ENCODE measurements around the gene TAPT1. TPM values are rescaled to one million over a fixed set of nuclear protein-coding genes. Genes with fewer than 3 reads are reported as not detected.

TAPT1 gene
- polyA plus RNA-seq, 1 donor from 2014 or later, result 34.2 TPM

DNA sequence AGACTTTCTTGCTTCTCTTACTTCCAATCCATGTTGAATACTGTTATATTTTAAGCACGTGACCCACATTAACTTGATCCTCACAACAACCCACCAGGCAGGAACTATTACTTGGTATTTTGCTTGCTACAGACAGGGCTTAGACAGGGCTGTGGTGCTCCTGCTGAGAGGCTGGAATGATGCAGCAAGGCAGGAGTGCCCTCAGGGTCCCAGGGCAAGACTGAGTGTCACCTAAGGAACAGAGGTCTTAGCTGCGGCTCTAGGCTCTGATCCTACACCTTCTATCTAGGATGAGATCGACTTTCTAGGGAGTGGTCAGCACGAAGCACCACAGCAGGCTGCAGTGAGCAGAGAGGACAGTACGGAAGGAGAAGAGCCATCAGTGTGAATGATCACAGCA, 20.0 kb downstream of the TAPT1 start:
- H4K20me1 ChIP-seq (ENCODE audit: insufficient read depth), result no peaks in the 10 kb centered on the region
- no peaks in the 10 kb centered on the region for H3K27me3 ChIP-seq (ENCODE audit: insufficient read depth, low read depth, low read length)
- H3K9me3 ChIP-seq (ENCODE audit: low read length), result no peaks in the 10 kb centered on the region
- H3K9me2 ChIP-seq (ENCODE audit: insufficient read depth, low read length), result no peaks in the 10 kb centered on the region
- no peak overlapping the region for H3K9ac ChIP-seq (ENCODE audit: low read length)
- H3K36me3 ChIP-seq (ENCODE audit: insufficient read depth, low read length), result no peaks in the 10 kb centered on the region
- TF ChIP-seq EP300 (conservative IDR thresholded peaks at IDR 0.05; ENCODE audit: poor library complexity, severe bottlenecking), result no peak
- TF ChIP-seq, protein P1, sequence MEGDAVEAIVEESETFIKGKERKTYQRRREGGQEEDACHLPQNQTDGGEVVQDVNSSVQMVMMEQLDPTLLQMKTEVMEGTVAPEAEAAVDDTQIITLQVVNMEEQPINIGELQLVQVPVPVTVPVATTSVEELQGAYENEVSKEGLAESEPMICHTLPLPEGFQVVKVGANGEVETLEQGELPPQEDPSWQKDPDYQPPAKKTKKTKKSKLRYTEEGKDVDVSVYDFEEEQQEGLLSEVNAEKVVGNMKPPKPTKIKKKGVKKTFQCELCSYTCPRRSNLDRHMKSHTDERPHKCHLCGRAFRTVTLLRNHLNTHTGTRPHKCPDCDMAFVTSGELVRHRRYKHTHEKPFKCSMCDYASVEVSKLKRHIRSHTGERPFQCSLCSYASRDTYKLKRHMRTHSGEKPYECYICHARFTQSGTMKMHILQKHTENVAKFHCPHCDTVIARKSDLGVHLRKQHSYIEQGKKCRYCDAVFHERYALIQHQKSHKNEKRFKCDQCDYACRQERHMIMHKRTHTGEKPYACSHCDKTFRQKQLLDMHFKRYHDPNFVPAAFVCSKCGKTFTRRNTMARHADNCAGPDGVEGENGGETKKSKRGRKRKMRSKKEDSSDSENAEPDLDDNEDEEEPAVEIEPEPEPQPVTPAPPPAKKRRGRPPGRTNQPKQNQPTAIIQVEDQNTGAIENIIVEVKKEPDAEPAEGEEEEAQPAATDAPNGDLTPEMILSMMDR (IDR thresholded peaks at IDR 0.05; ENCODE audit: poor library complexity, severe bottlenecking), result no peak
- no peak for TF ChIP-seq POLR2AphosphoS5 (IDR thresholded peaks at IDR 0.05)
- no peak for TF ChIP-seq SMC3 (conservative IDR thresholded peaks at IDR 0.05; ENCODE audit: poor library complexity)
- no peak for TF ChIP-seq EZH2 (IDR thresholded peaks at IDR 0.05; ENCODE audit: borderline replicate concordance, insufficient read depth, low read length, poor library complexity, severe bottlenecking)
- no peak for TF ChIP-seq TAF1 (IDR thresholded peaks at IDR 0.05; ENCODE audit: low read depth)
- no peak for TF ChIP-seq MXI1 (conservative IDR thresholded peaks at IDR 0.05; ENCODE audit: poor library complexity, severe bottlenecking)
- TF ChIP-seq, protein P2, sequence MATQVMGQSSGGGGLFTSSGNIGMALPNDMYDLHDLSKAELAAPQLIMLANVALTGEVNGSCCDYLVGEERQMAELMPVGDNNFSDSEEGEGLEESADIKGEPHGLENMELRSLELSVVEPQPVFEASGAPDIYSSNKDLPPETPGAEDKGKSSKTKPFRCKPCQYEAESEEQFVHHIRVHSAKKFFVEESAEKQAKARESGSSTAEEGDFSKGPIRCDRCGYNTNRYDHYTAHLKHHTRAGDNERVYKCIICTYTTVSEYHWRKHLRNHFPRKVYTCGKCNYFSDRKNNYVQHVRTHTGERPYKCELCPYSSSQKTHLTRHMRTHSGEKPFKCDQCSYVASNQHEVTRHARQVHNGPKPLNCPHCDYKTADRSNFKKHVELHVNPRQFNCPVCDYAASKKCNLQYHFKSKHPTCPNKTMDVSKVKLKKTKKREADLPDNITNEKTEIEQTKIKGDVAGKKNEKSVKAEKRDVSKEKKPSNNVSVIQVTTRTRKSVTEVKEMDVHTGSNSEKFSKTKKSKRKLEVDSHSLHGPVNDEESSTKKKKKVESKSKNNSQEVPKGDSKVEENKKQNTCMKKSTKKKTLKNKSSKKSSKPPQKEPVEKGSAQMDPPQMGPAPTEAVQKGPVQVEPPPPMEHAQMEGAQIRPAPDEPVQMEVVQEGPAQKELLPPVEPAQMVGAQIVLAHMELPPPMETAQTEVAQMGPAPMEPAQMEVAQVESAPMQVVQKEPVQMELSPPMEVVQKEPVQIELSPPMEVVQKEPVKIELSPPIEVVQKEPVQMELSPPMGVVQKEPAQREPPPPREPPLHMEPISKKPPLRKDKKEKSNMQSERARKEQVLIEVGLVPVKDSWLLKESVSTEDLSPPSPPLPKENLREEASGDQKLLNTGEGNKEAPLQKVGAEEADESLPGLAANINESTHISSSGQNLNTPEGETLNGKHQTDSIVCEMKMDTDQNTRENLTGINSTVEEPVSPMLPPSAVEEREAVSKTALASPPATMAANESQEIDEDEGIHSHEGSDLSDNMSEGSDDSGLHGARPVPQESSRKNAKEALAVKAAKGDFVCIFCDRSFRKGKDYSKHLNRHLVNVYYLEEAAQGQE (IDR thresholded peaks at IDR 0.05; ENCODE audit: borderline replicate concordance), result no peak
- TF ChIP-seq RAD21 (conservative IDR thresholded peaks at IDR 0.05), result no peak
- no peak overlapping the region for H3K4me2 ChIP-seq (ENCODE audit: low read length)
- no peak overlapping the region for H3K27ac ChIP-seq (ENCODE audit: low read length)
- H3K79me2 ChIP-seq (replicated peaks; ENCODE audit: insufficient read depth, low read length), result no peaks in the 10 kb centered on the region
- no peak overlapping the region for H3K4me3 ChIP-seq (ENCODE audit: low read length)
- H2AFZ ChIP-seq (ENCODE audit: low read depth, low read length), result no peak overlapping the region
- no peaks in the 10 kb centered on the region for H3F3A ChIP-seq (ENCODE audit: insufficient read depth, low read length, poor library complexity, severe bottlenecking)

DNA sequence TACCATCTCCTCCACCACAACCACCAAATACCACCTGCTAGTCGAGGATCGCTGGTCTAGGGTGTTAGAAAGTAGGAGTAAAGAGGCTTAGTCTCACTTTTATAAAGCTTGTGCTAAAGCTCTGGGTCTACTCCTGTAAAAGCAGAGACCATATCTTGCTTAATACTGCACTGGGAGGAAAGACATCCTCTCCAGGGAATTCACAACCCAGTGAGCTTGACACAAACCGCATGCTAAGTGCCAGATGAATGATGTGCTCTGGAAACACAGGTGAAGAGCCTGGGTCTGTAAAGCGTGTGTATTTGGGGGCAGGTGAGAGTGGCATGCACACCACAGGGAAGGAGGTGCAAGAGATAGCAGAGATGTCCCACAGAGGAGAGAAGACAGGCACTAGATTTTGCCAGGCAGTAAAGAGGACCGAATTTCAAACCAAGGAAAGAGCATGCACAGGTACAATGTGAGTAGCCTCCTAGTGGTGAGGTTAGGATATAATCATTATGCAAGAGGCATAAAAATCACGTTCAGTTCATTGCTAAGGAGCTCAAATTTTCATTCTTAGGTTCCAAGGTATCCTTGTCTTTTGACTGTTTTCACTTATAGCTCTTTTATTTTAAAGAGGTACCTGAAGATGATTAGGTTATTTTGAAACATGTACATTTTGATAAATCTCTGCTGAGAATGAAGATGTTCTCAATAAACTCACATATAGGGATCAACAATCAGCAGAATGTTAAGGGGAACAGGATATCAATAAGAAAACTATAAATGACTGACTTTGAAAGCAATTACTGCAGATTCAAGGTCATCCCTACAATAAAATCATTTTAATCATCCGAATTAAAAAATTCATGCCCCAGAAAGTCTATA, 20.7 kb downstream of the TAPT1 start:
- Histone ChIP-seq H3K36me3 (ENCODE audit: insufficient read depth, low read length) (no peaks in the 10 kb centered on the region), H3K27me3 (ENCODE audit: insufficient read depth, low read depth, low read length) (no peaks in the 10 kb centered on the region), H4K20me1 (ENCODE audit: insufficient read depth) (no peaks in the 10 kb centered on the region), H3K9me3 (ENCODE audit: low read length) (no peaks in the 10 kb centered on the region), H3K4me2 (ENCODE audit: low read length) (no peak overlapping the region), H2AFZ (ENCODE audit: low read depth, low read length) (no peak overlapping the region), H3K27ac (ENCODE audit: low read length) (no peak overlapping the region), H3K9me2 (ENCODE audit: insufficient read depth, low read length) (no peaks in the 10 kb centered on the region), H3K4me3 (ENCODE audit: low read length) (no peak overlapping the region), H3K9ac (ENCODE audit: low read length) (no peak overlapping the region), H3K79me2 (replicated peaks; ENCODE audit: insufficient read depth, low read length) (no peaks in the 10 kb centered on the region), H3F3A (ENCODE audit: insufficient read depth, low read length, poor library complexity, severe bottlenecking) (no peaks in the 10 kb centered on the region)
- TF ChIP-seq RAD21 (conservative IDR thresholded peaks at IDR 0.05) (peak; percentile 38), SMC3 (conservative IDR thresholded peaks at IDR 0.05; ENCODE audit: poor library complexity) (peak; percentile 39)
- TF ChIP-seq, protein P2 (IDR thresholded peaks at IDR 0.05; ENCODE audit: borderline replicate concordance), result no peak
- TF ChIP-seq, protein P1 (IDR thresholded peaks at IDR 0.05; ENCODE audit: poor library complexity, severe bottlenecking), result peak; percentile 71
